Breast epithelium (tissue), 4 donors: ENCODE measurements around the gene NUDT14. TPM values are rescaled to one million over a fixed set of nuclear protein-coding genes. Genes with fewer than 3 reads are reported as not detected.

Experiments
- DNase-seq, 2 donors: peaks; one replicate each; pipeline ENCODE4 v3.0.0-alpha.2; 2019; ENCODE audit warnings: low spot score in 2 of 2
- H3K27ac ChIP-seq, 2 donors: fragments of 200-600 bp; sonication (generic) in 1 of 2; one replicate each; pipeline ENCODE4 v1.5.1; 2016 to 2019; ENCODE audit warnings: mild to moderate bottlenecking in 1 of 2
- H3K27me3 ChIP-seq, 2 donors: fragments of 200-600 bp; sonication (generic) in 1 of 2; one replicate each; pipeline versions ENCODE4 v1.5.1 to v1.6.0; 2017 to 2019; ENCODE audit warnings: control low read depth in 1 of 2, mild to moderate bottlenecking in 1 of 2
- H3K36me3 ChIP-seq: fragments of 200-600 bp; one replicate; pipeline ENCODE4 v1.5.1; 2019
- H3K4me1 ChIP-seq, 2 donors: fragments of 200-600 bp; sonication (generic); one replicate each; pipeline ENCODE4 v1.5.1; 2016 to 2019; ENCODE audit warnings: control low read depth in 1 of 2
- H3K4me3 ChIP-seq, 3 donors: fragments of 200-600 bp; sonication (generic); 1 replicate in 2 of 3; 2 replicates in 1 of 3; pipeline ENCODE4 v1.5.1; 2016 to 2019; ENCODE audit warnings: mild to moderate bottlenecking in 3 of 3, moderate library complexity in 2 of 3
- H3K9me3 ChIP-seq, 2 donors: fragments of 200-600 bp; sonication (generic) in 1 of 2; one replicate each; pipeline ENCODE4 v1.5.1; 2016 to 2019; ENCODE audit warnings: control low read depth in 1 of 2
- POLR2A ChIP-seq: fragments of 450-650 bp; IDR thresholded peaks from one replicate; pipeline ENCODE4 v1.6.1; 2016; ENCODE audit warnings: antibody characterized with exemption, mild to moderate bottlenecking, moderate library complexity
- POLR2AphosphoS5 ChIP-seq, 3 donors: sonication (generic); formaldehyde crosslinking; IDR thresholded peaks; one replicate each; pipeline ENCODE4 v1.6.1; 2017; ENCODE audit warnings: antibody characterized with exemption in 3 of 3
- intact Hi-C: fragments of 100-400 bp; cut with DNase I; formaldehyde crosslinking; loops from one replicate; pipeline ENCODE4 v1.15.1; 2023; ENCODE audit warnings: low total_unique reads
- total RNA-seq, 3 donors: library from RNA; depleted of rRNA; stranded (reverse); fragments of >200 nt; gene quantifications; one replicate each; pipeline ENCODE4 v1.1.0, GENCODE V29; 2016
- TF ChIP-seq, protein P1 (sequence below), 3 donors: fragments of 450-650 bp; IDR thresholded peaks; one replicate each; pipeline ENCODE4 v1.5.1; 2016 to 2017; ENCODE audit warnings: antibody characterized with exemption in 3 of 3, mild to moderate bottlenecking in 3 of 3, moderate library complexity in 3 of 3

NUDT14 gene
- total RNA-seq, 3 donors from 2014 or later = 13.6 to 14.9 (median 14.1) TPM

DNA sequence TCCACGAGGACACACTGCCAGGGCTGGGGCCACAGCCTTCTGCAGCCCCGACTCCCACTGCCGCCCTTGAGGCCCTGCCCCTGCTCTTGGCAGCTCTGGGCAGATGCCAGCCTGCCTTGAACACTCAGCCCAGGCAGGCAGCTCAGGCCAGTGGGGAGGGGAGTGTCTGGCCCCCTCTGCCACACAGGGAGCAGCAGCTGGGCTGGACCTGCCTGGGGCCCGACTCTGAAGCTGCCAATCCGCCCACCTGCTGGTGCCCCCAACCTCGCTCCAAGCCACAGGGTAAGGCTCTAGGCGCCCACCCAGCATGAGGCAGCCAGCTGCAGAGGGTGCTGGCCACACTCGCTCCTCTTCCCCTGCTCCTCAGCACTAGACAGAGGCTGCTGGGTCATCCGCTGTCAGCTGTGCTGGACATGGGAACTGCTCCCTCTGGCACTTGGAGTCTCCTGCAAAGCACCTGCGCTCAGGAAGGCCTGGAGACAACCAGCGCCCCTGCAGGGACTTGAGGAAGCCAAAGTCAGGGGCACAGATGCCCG is 24.6 kb upstream of the NUDT14 start:
- no peak overlapping the region for H3K4me3 ChIP-seq
- intact Hi-C loops = no loop called here
- peaks cover 0 to 15% of the 10 kb centered on the region in 2 donors for H3K4me1 ChIP-seq
- no peak for DNase-seq
- H3K36me3 ChIP-seq = no peaks in the 10 kb centered on the region
- H3K27me3 ChIP-seq = peaks cover 0 to 15% of the 10 kb centered on the region in 2 donors
- no peaks in the 10 kb centered on the region for H3K9me3 ChIP-seq
- TF ChIP-seq, protein P1, sequence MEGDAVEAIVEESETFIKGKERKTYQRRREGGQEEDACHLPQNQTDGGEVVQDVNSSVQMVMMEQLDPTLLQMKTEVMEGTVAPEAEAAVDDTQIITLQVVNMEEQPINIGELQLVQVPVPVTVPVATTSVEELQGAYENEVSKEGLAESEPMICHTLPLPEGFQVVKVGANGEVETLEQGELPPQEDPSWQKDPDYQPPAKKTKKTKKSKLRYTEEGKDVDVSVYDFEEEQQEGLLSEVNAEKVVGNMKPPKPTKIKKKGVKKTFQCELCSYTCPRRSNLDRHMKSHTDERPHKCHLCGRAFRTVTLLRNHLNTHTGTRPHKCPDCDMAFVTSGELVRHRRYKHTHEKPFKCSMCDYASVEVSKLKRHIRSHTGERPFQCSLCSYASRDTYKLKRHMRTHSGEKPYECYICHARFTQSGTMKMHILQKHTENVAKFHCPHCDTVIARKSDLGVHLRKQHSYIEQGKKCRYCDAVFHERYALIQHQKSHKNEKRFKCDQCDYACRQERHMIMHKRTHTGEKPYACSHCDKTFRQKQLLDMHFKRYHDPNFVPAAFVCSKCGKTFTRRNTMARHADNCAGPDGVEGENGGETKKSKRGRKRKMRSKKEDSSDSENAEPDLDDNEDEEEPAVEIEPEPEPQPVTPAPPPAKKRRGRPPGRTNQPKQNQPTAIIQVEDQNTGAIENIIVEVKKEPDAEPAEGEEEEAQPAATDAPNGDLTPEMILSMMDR (IDR thresholded peaks at IDR 0.05) = no peak
- TF ChIP-seq POLR2AphosphoS5 (IDR thresholded peaks at IDR 0.05) = no peak
- TF ChIP-seq POLR2A = no peak
- peak overlapping the region in 1 of 2 donors; percentile 2 for H3K27ac ChIP-seq

DNA sequence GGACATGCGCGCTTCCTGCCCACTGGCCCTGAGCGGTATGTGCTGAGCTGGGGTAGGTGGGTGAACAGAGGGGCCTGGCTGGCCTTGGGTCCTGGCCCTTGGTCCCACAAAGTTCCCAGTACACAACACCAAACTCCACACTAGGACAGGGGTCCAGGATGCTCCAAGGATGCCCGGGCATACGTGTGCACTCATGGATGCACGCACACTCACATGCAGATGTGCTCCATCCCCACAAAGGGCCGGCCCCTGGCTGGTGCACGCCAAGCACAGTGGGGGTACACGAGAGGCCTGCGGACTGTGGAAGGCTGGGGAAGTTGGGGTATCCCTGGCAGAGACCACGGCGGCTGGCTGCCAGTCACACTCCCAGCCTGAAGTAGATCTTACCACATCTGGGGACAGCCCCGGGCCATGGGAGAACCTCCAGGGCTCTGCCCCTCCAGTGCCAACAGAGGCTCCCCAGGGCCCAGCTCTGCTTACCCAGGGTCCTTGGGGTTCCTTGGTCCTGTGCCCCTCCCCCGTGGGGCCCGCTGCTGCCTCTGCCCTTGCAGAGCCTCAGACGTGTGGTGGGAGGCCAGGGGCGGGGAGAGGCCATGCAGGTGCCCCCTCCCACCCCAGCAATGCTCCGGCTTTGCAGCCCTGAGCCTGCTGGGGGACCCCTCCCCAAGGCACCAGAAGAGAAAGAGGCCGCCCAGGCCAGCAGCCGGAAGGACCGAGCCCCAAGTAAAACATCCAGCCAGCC is 24.0 kb upstream of the NUDT14 start:
- H3K27ac ChIP-seq = peak overlapping the region in 1 of 2 donors; percentile 2
- peaks cover 0 to 22% of the 10 kb centered on the region in 2 donors for H3K27me3 ChIP-seq
- H3K9me3 ChIP-seq = no peaks in the 10 kb centered on the region
- intact Hi-C loops = no loop called here
- H3K36me3 ChIP-seq = no peaks in the 10 kb centered on the region
- H3K4me1 ChIP-seq = peaks cover 0 to 15% of the 10 kb centered on the region in 2 donors
- TF ChIP-seq, protein P1 (IDR thresholded peaks at IDR 0.05) = no peak
- no peak for TF ChIP-seq POLR2A
- no peak for TF ChIP-seq POLR2AphosphoS5 (IDR thresholded peaks at IDR 0.05)
- no peak overlapping the region for H3K4me3 ChIP-seq
- no peak for DNase-seq

DNA sequence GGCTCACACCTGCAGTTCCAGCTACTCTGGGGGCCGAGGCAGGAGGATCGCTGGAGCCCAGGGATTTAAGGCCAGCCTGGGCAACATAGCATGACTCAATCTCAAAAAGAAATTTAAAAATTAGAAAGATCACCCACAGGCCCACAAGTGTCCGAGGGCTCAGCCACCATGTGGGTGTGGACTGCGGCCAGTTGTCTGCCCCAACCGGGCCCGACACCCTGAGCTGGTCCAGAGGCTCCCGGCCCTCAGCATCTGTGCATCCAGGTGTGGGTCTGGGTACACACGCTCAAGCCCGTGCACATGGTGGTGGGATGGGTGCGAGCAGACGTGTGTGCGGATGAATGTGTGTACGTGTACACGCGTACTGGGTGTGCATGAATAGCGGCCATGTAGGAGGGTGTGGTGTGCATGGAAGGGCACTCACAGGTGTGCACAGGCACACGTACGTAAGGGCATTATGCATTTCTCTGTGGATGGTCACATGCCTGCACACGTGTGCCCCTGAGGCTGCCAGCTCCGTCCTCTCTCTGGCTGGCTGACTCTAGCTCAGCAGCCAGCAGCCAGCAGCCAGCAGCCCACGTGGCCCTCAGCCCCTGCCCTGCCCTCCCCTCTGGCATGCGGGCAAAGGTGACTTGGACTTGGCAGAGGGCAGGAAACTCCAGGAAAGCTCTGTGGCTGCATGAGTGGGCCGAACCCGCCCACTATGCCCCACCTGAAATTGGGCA is 23.3 kb upstream of the NUDT14 start:
- no peak overlapping the region for H3K4me3 ChIP-seq
- H3K27me3 ChIP-seq = peaks cover 0 to 29% of the 10 kb centered on the region in 2 donors
- no peaks in the 10 kb centered on the region for H3K9me3 ChIP-seq
- intact Hi-C loops = no loop called here
- TF ChIP-seq, protein P1 (IDR thresholded peaks at IDR 0.05) = no peak
- TF ChIP-seq POLR2AphosphoS5 (IDR thresholded peaks at IDR 0.05) (no peak), POLR2A (no peak)
- H3K36me3 ChIP-seq = no peaks in the 10 kb centered on the region
- peaks cover 0 to 15% of the 10 kb centered on the region in 2 donors for H3K4me1 ChIP-seq
- H3K27ac ChIP-seq = peak overlapping the region in 1 of 2 donors; percentile 19
- DNase-seq = no peak

DNA sequence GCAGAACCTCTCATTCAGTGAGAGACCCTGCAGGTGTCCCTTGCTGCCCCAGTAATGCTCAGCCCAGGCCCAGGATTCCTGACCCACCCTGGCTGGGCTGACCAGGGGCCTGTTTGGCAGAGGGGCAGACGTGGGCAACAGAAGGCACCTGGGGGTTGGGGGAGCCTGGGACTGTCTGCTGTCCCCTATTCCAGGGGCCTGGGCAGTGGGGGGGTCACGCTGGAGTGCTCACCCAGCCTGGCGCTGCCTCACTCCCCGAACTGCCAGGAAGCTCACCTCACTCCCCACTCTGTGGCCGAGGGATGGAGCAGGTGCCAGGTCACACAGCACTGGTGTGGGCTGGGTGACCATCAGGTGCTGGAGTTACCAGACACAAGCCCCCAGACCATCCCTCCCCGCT is 22.6 kb upstream of the NUDT14 start:
- intact Hi-C loops = no loop called here
- no peak for TF ChIP-seq POLR2A
- TF ChIP-seq POLR2AphosphoS5 (IDR thresholded peaks at IDR 0.05) = no peak
- TF ChIP-seq, protein P1 (IDR thresholded peaks at IDR 0.05) = no peak
- H3K9me3 ChIP-seq = no peaks in the 10 kb centered on the region
- H3K36me3 ChIP-seq = no peaks in the 10 kb centered on the region
- peaks cover 0 to 15% of the 10 kb centered on the region in 2 donors for H3K4me1 ChIP-seq
- peak overlapping the region in 1 of 2 donors; percentile 19 for H3K27ac ChIP-seq
- H3K4me3 ChIP-seq = no peak overlapping the region
- H3K27me3 ChIP-seq = peaks cover 0 to 36% of the 10 kb centered on the region in 2 donors
- no peak for DNase-seq
